Measurements from ENCODE around the gene DLX6.

GRCh38 chr7:97013134-97013844 is 7.9 kb downstream of the DLX6 start:
- TF ChIP-seq POLR2AphosphoS5 (IDR thresholded peaks at IDR 0.05; ENCODE audit: low read depth, low read length) (no peak), REST (IDR thresholded peaks at IDR 0.05; ENCODE audit: insufficient read depth in 1 of 2, low read depth in 2 of 2, low read length in 2 of 2) (no peak), TAF1 (IDR thresholded peaks at IDR 0.05; ENCODE audit: borderline replicate concordance, insufficient read depth, low read length) (no peak), SIN3A (IDR thresholded peaks at IDR 0.05; ENCODE audit: borderline replicate concordance, insufficient read depth, low read length) (no peak)
